PC-3 (cell line): Measurements from ENCODE around the gene RTN4RL2. TPM values are rescaled to one million over a fixed set of nuclear protein-coding genes. Genes with fewer than 3 reads are reported as not detected.

Source experiments
- ATAC-seq: fragments of 200-7000 bp; cut with Tn5 transposase; 2 replicates; pipeline ENCODE4 v1.9.1; 2020; ENCODE audit warnings: mild to moderate bottlenecking, moderate library complexity
- BruUV-seq: library from RNA; stranded (reverse); fragments of 400-500 nt; replicated peaks from 2 replicates; lab custom pipeline; 2021; lab: Mats Ljungman, UMichigan
- CTCF ChIA-PET: fragments of 300-600 bp; sonication (Branson Sonifier 250); formaldehyde crosslinking; loops from one replicate; lab custom pipeline; 2022; ENCODE audit warnings: antibody characterized with exemption; lab: Charles Lee
- POLR2A ChIA-PET: fragments of 300-600 bp; sonication (Branson Sonifier 250); formaldehyde crosslinking; loops from one replicate; lab custom pipeline; 2022; ENCODE audit warnings: antibody characterized with exemption; ENCODE audit not compliant: unreplicated experiment; lab: Charles Lee
- DNase-seq: peaks from one replicate; pipeline ENCODE4 v3.0.0-alpha.2; 2015
- H2AFZ ChIP-seq: fragments of 300-600 bp; sonication (generic); 2 replicates; pipeline ENCODE4 v1.6.0; 2016; ENCODE audit warnings: antibody characterized with exemption, low read length
- H3F3A ChIP-seq: fragments of 300-600 bp; sonication (generic); one replicate; pipeline ENCODE4 v1.6.0; 2017; ENCODE audit warnings: antibody characterized with exemption, low read length, control low read depth, mild to moderate bottlenecking; ENCODE audit not compliant: unreplicated experiment
- H3K27ac ChIP-seq: fragments of 300-600 bp; sonication (generic); 2 replicates; pipeline ENCODE4 v1.5.1; 2016; ENCODE audit warnings: mild to moderate bottlenecking, low read length
- H3K27me3 ChIP-seq: fragments of 300-600 bp; sonication (generic); 2 replicates; pipeline ENCODE4 v1.6.1; 2016; ENCODE audit warnings: low read length, mixed read lengths
- H3K36me3 ChIP-seq: fragments of 300-600 bp; sonication (generic); 2 replicates; pipeline ENCODE4 v1.6.1; 2016; ENCODE audit warnings: low read depth, mixed run types, low read length, mixed read lengths
- H3K4me1 ChIP-seq: fragments of 300-600 bp; sonication (generic); 2 replicates; pipeline ENCODE4 v1.5.1; 2016; ENCODE audit warnings: low read length; ENCODE audit not compliant: insufficient read depth
- H3K4me2 ChIP-seq: fragments of 300-600 bp; sonication (generic); 2 replicates; pipeline ENCODE4 v1.6.0; 2016; ENCODE audit warnings: low read length
- H3K4me3 ChIP-seq: fragments of 300-600 bp; sonication (generic); 2 replicates; pipeline ENCODE4 v1.5.1; 2016; ENCODE audit warnings: mild to moderate bottlenecking, low read length, mixed read lengths
- H3K79me2 ChIP-seq: fragments of 300-600 bp; sonication (generic); 2 replicates; pipeline ENCODE4 v1.6.1; 2017; ENCODE audit warnings: low read length, mixed read lengths
- H3K9ac ChIP-seq: fragments of 300-600 bp; sonication (generic); 2 replicates; pipeline ENCODE4 v1.6.0; 2016; ENCODE audit warnings: mild to moderate bottlenecking, low read length
- H3K9me2 ChIP-seq: fragments of 300-600 bp; sonication (generic); replicated peaks from 2 replicates; pipeline ENCODE4 v1.6.1; 2016; ENCODE audit warnings: mixed run types, low read length, mixed read lengths
- H3K9me3 ChIP-seq: fragments of 300-600 bp; sonication (generic); 2 replicates; pipeline ENCODE4 v1.6.1; 2016; ENCODE audit warnings: low read length, mixed read lengths
- H4K20me1 ChIP-seq: fragments of 300-600 bp; sonication (generic); 2 replicates; pipeline ENCODE4 v1.6.1; 2016; ENCODE audit warnings: low read length, mixed read lengths
- CTCF ChIP-seq: fragments of 300-600 bp; sonication (generic); conservative IDR thresholded peaks from 2 replicates; pipeline ENCODE4 v1.5.1; 2017; ENCODE audit warnings: antibody characterized with exemption, low read depth, mild to moderate bottlenecking, low read length
- EZH2 ChIP-seq: fragments of 300-600 bp; sonication (generic); IDR thresholded peaks from one replicate; pipeline ENCODE4 v1.6.1; 2017; ENCODE audit warnings: antibody characterized with exemption, mild to moderate bottlenecking, low read length; ENCODE audit not compliant: unreplicated experiment
- EZH2phosphoT487 ChIP-seq: fragments of 300-600 bp; sonication (generic); IDR thresholded peaks from 2 replicates; pipeline ENCODE4 v1.6.1; 2018; ENCODE audit warnings: mild to moderate bottlenecking, antibody characterized with exemption, low read length, borderline replicate concordance
- intact Hi-C: fragments of 100-400 bp; cut with micrococcal nuclease; formaldehyde crosslinking; loops from 2 replicates; pipeline ENCODE4 v1.9.0; 2023
- total RNA-seq: library from RNA; depleted of rRNA; stranded (reverse); fragments of >200 nt; gene quantifications from 2 replicates; pipeline ENCODE4 v1.2.3, GENCODE V29; 2014

Gene RTN4RL2
- total RNA-seq, 1 experiment from 2014 or later: 3.5 TPM

- Histone ChIP-seq H3K4me3 (no peak overlapping the region), H3K27ac (peak overlapping the region; percentile 93; the same call in 1 of the 2 replicates), H3K9me2 (no peaks in the 10 kb centered on the region), H3K36me3 (no peaks in the 10 kb centered on the region), H3F3A (no peaks in the 10 kb centered on the region), H3K9ac (no peak overlapping the region), H3K4me1 (peaks cover 35% of the 10 kb centered on the region), H4K20me1 (no peaks in the 10 kb centered on the region), H3K9me3 (no peaks in the 10 kb centered on the region), H3K27me3 (no peaks in the 10 kb centered on the region), H3K79me2 (no peaks in the 10 kb centered on the region), H2AFZ (no peak overlapping the region), H3K4me2 (no peak overlapping the region)
- DNase-seq (no peak), ATAC-seq (no peak)
- CTCF ChIA-PET: no interaction called here
- POLR2A ChIA-PET: no interaction called here
- no peak for TF ChIP-seq EZH2phosphoT487
- no peak for TF ChIP-seq CTCF
- TF ChIP-seq EZH2: no peak
- intact Hi-C loops: no loop called here
- BruUV-seq: no TSS peak
Measured at GRCh38 chr11:57446055-57446454, 14.3 kb upstream of the RTN4RL2 start.

- Histone ChIP-seq H3K9me3 (no peaks in the 10 kb centered on the region), H3K4me3 (no peak overlapping the region), H3K4me1 (peaks cover 11% of the 10 kb centered on the region), H3K9me2 (peaks cover 3% of the 10 kb centered on the region; the same call in 1 of the 2 replicates), H3K36me3 (no peaks in the 10 kb centered on the region), H3K4me2 (no peak overlapping the region), H3F3A (no peaks in the 10 kb centered on the region), H3K27me3 (no peaks in the 10 kb centered on the region), H3K27ac (no peak overlapping the region), H2AFZ (no peak overlapping the region), H3K79me2 (no peaks in the 10 kb centered on the region), H3K9ac (no peak overlapping the region), H4K20me1 (no peaks in the 10 kb centered on the region)
- ChIA-PET CTCF (no interaction called here), POLR2A (no interaction called here)
- intact Hi-C loops: no loop called here
- TF ChIP-seq EZH2 (no peak), CTCF (no peak), EZH2phosphoT487 (no peak)
- ATAC-seq (no peak), DNase-seq (no peak)
- BruUV-seq: no TSS peak
Measured at GRCh38 chr11:57453543-57454177, 6.7 kb upstream of the RTN4RL2 start.
